GM23338 (cell line): Measurements from ENCODE around the gene KAZN. TPM values are rescaled to one million over a fixed set of nuclear protein-coding genes. Genes with fewer than 3 reads are reported as not detected.

Source experiments
- ATAC-seq: fragments of 200-7000 bp; cut with Tn5 transposase; 3 replicates; pipeline ENCODE4 v1.9.1; 2020
- DNase-seq: peaks from one replicate; pipeline ENCODE4 v3.0.0-alpha.2; 2015; ENCODE audit warnings: low spot score
- H2AFZ ChIP-seq: fragments of 200-600 bp; sonication (generic); 2 replicates; pipeline ENCODE4 v1.8.0; 2016; ENCODE audit warnings: antibody characterized with exemption, mild to moderate bottlenecking, moderate library complexity
- H3F3A ChIP-seq: fragments of 200-600 bp; sonication (generic); replicated peaks from 2 replicates; pipeline ENCODE4 v1.8.0; 2017; ENCODE audit warnings: antibody characterized with exemption, mixed run types, low read depth
- H3K27ac ChIP-seq: fragments of 200-600 bp; sonication (generic); 2 replicates; pipeline ENCODE4 v1.6.1; 2016; ENCODE audit warnings: low read depth
- H3K27me3 ChIP-seq: fragments of 200-600 bp; sonication (generic); 2 replicates; pipeline ENCODE4 v1.8.0; 2016; ENCODE audit warnings: mild to moderate bottlenecking, mixed run types, moderate library complexity; ENCODE audit not compliant: insufficient read depth
- H3K36me3 ChIP-seq: fragments of 200-600 bp; sonication (generic); 2 replicates; pipeline ENCODE4 v1.8.0; 2016; ENCODE audit warnings: mild to moderate bottlenecking; ENCODE audit not compliant: insufficient read depth
- H3K4me1 ChIP-seq: fragments of 200-600 bp; sonication (generic); 2 replicates; pipeline ENCODE4 v1.8.0; 2016; ENCODE audit warnings: mild to moderate bottlenecking, moderate library complexity; ENCODE audit not compliant: insufficient read depth
- H3K4me2 ChIP-seq: fragments of 200-600 bp; sonication (generic); 2 replicates; pipeline ENCODE4 v1.7.1; 2017; ENCODE audit warnings: mixed run types
- H3K4me3 ChIP-seq: fragments of 200-600 bp; sonication (generic); 2 replicates; pipeline ENCODE4 v1.6.1; 2016; ENCODE audit warnings: mixed run types
- H3K79me2 ChIP-seq: fragments of 200-600 bp; sonication (generic); replicated peaks from 2 replicates; pipeline ENCODE4 v1.8.0; 2017; ENCODE audit warnings: mild to moderate bottlenecking; ENCODE audit not compliant: insufficient read depth
- H3K9me2 ChIP-seq: fragments of 200-600 bp; sonication (generic); 2 replicates; pipeline ENCODE4 v1.8.0; 2017; ENCODE audit not compliant: insufficient read depth
- H4K20me1 ChIP-seq: fragments of 200-600 bp; sonication (generic); replicated peaks from 2 replicates; pipeline ENCODE4 v1.8.0; 2017; ENCODE audit warnings: mild to moderate bottlenecking; ENCODE audit not compliant: insufficient read depth
- H3K27ac Mint-ChIP-seq: 2 replicates; pipeline ENCODE4 v1.8.0; 2020; ENCODE audit warnings: inconsistent platforms, mild to moderate bottlenecking, moderate library complexity, mixed read lengths
- H3K27me3 Mint-ChIP-seq: 3 replicates; pipeline ENCODE4 v1.8.0; 2022; ENCODE audit warnings: low read depth, mild to moderate bottlenecking, moderate library complexity, mixed read lengths, inconsistent platforms; ENCODE audit not compliant: insufficient read depth, poor library complexity
- H3K36me3 Mint-ChIP-seq: 3 replicates; pipeline ENCODE4 v1.8.0; 2021; ENCODE audit warnings: low read depth, mild to moderate bottlenecking, inconsistent platforms, moderate library complexity, mixed read lengths
- H3K4me1 Mint-ChIP-seq: 3 replicates; pipeline ENCODE4 v1.8.0; 2020; ENCODE audit warnings: mild to moderate bottlenecking, inconsistent platforms, mixed read lengths
- H3K4me3 Mint-ChIP-seq: 3 replicates; pipeline ENCODE4 v1.8.0; 2021; ENCODE audit warnings: moderate library complexity, mild to moderate bottlenecking, inconsistent platforms, mixed read lengths
- H3K9me3 Mint-ChIP-seq: 3 replicates; pipeline ENCODE4 v1.8.0; 2020; ENCODE audit warnings: moderate library complexity, mild to moderate bottlenecking, inconsistent platforms, mixed read lengths
- CREB1 ChIP-seq: fragments of 250-450 bp; sonication (Bioruptor Pico); IDR thresholded peaks from 2 replicates; pipeline ENCODE4 v1.5.0; 2020; ENCODE audit warnings: low read depth, mild to moderate bottlenecking, moderate library complexity
- EZH2 ChIP-seq: fragments of 200-600 bp; sonication (generic); IDR thresholded peaks from one replicate; pipeline ENCODE4 v1.8.0; 2017; ENCODE audit warnings: antibody characterized with exemption, mild to moderate bottlenecking, low read depth; ENCODE audit not compliant: unreplicated experiment
- EZH2phosphoT487 ChIP-seq: fragments of 200-600 bp; sonication (generic); IDR thresholded peaks from one replicate; pipeline ENCODE4 v1.8.1; 2018; ENCODE audit warnings: antibody characterized with exemption; ENCODE audit not compliant: unreplicated experiment
- JUNB ChIP-seq: IDR thresholded peaks from one replicate; pipeline ENCODE4 v1.6.1; 2016; ENCODE audit warnings: antibody characterized with exemption; ENCODE audit not compliant: unreplicated experiment
- NANOG ChIP-seq: IDR thresholded peaks from 2 replicates; pipeline ENCODE4 v1.6.1; 2016; ENCODE audit warnings: antibody characterized with exemption, borderline replicate concordance
- POLR2AphosphoS5 ChIP-seq: IDR thresholded peaks from 2 replicates; pipeline ENCODE4 v1.6.1; 2016; ENCODE audit warnings: antibody characterized with exemption, low read depth
- STAT1 ChIP-seq: IDR thresholded peaks from one replicate; pipeline ENCODE4 v1.6.1; 2016; ENCODE audit warnings: antibody characterized with exemption; ENCODE audit not compliant: unreplicated experiment
- ZNF114 ChIP-seq: fragments of 250-450 bp; sonication (Bioruptor Pico); IDR thresholded peaks from 2 replicates; pipeline ENCODE4 v1.5.0; 2020; ENCODE audit warnings: mild to moderate bottlenecking, moderate library complexity
- ZNF331 ChIP-seq: fragments of 250-450 bp; sonication (Bioruptor Pico); IDR thresholded peaks from 2 replicates; pipeline ENCODE4 v1.5.0; 2020; ENCODE audit warnings: low read depth, mild to moderate bottlenecking, moderate library complexity
- polyA plus RNA-seq: library from polyadenylated mRNA; unstranded; fragments of >200 nt; fragmentation: Nextera tagmentation; extraction: Ambion mirVana; gene quantifications from 2 replicates; pipeline ENCODE4 v1.2.1, GENCODE V29; 2016
- total RNA-seq: library from RNA; depleted of rRNA; stranded (reverse); fragments of >200 nt; shearing (Covaris generic); gene quantifications from 2 replicates; pipeline ENCODE4 v1.2.3, GENCODE V29; 2014
- TF ChIP-seq, protein P1 (sequence below): IDR thresholded peaks from one replicate; pipeline ENCODE4 v1.6.1; 2018; ENCODE audit warnings: antibody characterized with exemption; ENCODE audit not compliant: unreplicated experiment
- TF ChIP-seq, protein P2 (sequence below): fragments of 250-450 bp; sonication (Bioruptor Pico); IDR thresholded peaks from 2 replicates; pipeline ENCODE4 v1.5.0; 2020; ENCODE audit warnings: mild to moderate bottlenecking, moderate library complexity
- TF ChIP-seq, protein P3 (sequence below): IDR thresholded peaks from 2 replicates; pipeline ENCODE4 v1.6.1; 2016; ENCODE audit warnings: antibody characterized with exemption
- TF ChIP-seq, protein P4 (sequence below), 2 experiments: fragments of 200-600 bp in 1 of 2; sonication (generic) in 1 of 2; conservative IDR thresholded peaks; 2 replicates each; pipeline versions ENCODE4 v1.5.1 to v1.6.1; 2016 to 2017; ENCODE audit warnings: antibody characterized with exemption in 2 of 2, low read depth in 2 of 2, mild to moderate bottlenecking in 2 of 2, moderate library complexity in 1 of 2

KAZN gene
- total and polyA plus RNA-seq, 2 experiments from 2014 or later, result 9.9 to 15.0 TPM

DNA sequence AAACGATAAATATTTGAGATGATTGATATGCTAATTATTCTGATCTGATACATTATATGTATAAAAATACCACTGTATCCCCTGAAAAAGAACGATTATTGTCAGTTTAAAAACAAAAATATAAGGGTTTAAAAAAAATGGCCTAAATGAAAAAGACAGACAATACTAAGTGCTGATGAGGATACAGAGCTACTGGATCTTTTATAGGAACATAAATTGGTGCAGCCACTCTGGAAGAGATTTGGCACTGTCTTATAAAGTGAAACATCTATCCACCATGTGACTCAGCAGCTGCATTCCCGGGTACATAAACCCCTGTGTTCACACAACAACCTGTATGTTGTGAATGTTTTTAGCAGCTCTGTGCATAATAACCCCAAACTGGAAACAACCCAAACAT is 44.2 kb downstream of the KAZN start:
- DNase-seq, result no peak
- H3K79me2 ChIP-seq, result peaks cover 33% of the 10 kb centered on the region
- H3K4me3 ChIP-seq, result no peak overlapping the region
- H2AFZ ChIP-seq, result no peak overlapping the region
- Mint-ChIP-seq H3K36me3 (peaks cover 22% of the 10 kb centered on the region), H3K27ac (no peak overlapping the region), H3K4me1 (no peaks in the 10 kb centered on the region), H3K9me3 (peaks cover 22% of the 10 kb centered on the region), H3K4me3 (no peak overlapping the region), H3K27me3 (no peaks in the 10 kb centered on the region)
- TF ChIP-seq CREB1 (CRISPR knock-in tag) (no peak), NANOG (no peak), POLR2AphosphoS5 (no peak), ZNF331 (CRISPR knock-in tag) (no peak), STAT1 (no peak), EZH2 (no peak), EZH2phosphoT487 (no peak), ZNF114 (CRISPR knock-in tag) (no peak), JUNB (no peak)
- TF ChIP-seq, protein P1, sequence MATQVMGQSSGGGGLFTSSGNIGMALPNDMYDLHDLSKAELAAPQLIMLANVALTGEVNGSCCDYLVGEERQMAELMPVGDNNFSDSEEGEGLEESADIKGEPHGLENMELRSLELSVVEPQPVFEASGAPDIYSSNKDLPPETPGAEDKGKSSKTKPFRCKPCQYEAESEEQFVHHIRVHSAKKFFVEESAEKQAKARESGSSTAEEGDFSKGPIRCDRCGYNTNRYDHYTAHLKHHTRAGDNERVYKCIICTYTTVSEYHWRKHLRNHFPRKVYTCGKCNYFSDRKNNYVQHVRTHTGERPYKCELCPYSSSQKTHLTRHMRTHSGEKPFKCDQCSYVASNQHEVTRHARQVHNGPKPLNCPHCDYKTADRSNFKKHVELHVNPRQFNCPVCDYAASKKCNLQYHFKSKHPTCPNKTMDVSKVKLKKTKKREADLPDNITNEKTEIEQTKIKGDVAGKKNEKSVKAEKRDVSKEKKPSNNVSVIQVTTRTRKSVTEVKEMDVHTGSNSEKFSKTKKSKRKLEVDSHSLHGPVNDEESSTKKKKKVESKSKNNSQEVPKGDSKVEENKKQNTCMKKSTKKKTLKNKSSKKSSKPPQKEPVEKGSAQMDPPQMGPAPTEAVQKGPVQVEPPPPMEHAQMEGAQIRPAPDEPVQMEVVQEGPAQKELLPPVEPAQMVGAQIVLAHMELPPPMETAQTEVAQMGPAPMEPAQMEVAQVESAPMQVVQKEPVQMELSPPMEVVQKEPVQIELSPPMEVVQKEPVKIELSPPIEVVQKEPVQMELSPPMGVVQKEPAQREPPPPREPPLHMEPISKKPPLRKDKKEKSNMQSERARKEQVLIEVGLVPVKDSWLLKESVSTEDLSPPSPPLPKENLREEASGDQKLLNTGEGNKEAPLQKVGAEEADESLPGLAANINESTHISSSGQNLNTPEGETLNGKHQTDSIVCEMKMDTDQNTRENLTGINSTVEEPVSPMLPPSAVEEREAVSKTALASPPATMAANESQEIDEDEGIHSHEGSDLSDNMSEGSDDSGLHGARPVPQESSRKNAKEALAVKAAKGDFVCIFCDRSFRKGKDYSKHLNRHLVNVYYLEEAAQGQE, result no peak
- TF ChIP-seq, protein P2, sequence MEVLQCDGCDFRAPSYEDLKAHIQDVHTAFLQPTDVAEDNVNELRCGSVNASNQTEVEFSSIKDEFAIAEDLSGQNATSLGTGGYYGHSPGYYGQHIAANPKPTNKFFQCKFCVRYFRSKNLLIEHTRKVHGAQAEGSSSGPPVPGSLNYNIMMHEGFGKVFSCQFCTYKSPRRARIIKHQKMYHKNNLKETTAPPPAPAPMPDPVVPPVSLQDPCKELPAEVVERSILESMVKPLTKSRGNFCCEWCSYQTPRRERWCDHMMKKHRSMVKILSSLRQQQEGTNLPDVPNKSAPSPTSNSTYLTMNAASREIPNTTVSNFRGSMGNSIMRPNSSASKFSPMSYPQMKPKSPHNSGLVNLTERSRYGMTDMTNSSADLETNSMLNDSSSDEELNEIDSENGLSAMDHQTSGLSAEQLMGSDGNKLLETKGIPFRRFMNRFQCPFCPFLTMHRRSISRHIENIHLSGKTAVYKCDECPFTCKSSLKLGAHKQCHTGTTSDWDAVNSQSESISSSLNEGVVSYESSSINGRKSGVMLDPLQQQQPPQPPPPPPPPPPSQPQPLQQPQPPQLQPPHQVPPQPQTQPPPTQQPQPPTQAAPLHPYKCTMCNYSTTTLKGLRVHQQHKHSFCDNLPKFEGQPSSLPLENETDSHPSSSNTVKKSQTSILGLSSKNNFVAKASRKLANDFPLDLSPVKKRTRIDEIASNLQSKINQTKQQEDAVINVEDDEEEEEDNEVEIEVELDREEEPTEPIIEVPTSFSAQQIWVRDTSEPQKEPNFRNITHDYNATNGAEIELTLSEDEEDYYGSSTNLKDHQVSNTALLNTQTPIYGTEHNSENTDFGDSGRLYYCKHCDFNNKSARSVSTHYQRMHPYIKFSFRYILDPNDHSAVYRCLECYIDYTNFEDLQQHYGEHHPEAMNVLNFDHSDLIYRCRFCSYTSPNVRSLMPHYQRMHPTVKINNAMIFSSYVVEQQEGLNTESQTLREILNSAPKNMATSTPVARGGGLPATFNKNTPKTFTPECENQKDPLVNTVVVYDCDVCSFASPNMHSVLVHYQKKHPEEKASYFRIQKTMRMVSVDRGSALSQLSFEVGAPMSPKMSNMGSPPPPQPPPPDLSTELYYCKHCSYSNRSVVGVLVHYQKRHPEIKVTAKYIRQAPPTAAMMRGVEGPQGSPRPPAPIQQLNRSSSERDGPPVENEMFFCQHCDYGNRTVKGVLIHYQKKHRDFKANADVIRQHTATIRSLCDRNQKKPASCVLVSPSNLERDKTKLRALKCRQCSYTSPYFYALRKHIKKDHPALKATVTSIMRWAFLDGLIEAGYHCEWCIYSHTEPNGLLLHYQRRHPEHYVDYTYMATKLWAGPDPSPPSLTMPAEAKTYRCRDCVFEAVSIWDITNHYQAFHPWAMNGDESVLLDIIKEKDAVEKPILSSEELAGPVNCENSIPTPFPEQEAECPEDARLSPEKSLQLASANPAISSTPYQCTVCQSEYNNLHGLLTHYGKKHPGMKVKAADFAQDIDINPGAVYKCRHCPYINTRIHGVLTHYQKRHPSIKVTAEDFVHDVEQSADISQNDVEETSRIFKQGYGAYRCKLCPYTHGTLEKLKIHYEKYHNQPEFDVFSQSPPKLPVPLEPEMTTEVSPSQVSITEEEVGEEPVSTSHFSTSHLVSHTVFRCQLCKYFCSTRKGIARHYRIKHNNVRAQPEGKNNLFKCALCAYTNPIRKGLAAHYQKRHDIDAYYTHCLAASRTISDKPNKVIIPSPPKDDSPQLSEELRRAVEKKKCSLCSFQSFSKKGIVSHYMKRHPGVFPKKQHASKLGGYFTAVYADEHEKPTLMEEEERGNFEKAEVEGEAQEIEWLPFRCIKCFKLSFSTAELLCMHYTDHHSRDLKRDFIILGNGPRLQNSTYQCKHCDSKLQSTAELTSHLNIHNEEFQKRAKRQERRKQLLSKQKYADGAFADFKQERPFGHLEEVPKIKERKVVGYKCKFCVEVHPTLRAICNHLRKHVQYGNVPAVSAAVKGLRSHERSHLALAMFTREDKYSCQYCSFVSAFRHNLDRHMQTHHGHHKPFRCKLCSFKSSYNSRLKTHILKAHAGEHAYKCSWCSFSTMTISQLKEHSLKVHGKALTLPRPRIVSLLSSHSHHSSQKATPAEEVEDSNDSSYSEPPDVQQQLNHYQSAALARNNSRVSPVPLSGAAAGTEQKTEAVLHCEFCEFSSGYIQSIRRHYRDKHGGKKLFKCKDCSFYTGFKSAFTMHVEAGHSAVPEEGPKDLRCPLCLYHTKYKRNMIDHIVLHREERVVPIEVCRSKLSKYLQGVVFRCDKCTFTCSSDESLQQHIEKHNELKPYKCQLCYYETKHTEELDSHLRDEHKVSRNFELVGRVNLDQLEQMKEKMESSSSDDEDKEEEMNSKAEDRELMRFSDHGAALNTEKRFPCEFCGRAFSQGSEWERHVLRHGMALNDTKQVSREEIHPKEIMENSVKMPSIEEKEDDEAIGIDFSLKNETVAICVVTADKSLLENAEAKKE (CRISPR knock-in tag), result no peak
- TF ChIP-seq, protein P3, sequence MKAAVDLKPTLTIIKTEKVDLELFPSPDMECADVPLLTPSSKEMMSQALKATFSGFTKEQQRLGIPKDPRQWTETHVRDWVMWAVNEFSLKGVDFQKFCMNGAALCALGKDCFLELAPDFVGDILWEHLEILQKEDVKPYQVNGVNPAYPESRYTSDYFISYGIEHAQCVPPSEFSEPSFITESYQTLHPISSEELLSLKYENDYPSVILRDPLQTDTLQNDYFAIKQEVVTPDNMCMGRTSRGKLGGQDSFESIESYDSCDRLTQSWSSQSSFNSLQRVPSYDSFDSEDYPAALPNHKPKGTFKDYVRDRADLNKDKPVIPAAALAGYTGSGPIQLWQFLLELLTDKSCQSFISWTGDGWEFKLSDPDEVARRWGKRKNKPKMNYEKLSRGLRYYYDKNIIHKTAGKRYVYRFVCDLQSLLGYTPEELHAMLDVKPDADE, result no peak
- TF ChIP-seq, protein P4, sequence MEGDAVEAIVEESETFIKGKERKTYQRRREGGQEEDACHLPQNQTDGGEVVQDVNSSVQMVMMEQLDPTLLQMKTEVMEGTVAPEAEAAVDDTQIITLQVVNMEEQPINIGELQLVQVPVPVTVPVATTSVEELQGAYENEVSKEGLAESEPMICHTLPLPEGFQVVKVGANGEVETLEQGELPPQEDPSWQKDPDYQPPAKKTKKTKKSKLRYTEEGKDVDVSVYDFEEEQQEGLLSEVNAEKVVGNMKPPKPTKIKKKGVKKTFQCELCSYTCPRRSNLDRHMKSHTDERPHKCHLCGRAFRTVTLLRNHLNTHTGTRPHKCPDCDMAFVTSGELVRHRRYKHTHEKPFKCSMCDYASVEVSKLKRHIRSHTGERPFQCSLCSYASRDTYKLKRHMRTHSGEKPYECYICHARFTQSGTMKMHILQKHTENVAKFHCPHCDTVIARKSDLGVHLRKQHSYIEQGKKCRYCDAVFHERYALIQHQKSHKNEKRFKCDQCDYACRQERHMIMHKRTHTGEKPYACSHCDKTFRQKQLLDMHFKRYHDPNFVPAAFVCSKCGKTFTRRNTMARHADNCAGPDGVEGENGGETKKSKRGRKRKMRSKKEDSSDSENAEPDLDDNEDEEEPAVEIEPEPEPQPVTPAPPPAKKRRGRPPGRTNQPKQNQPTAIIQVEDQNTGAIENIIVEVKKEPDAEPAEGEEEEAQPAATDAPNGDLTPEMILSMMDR (conservative IDR thresholded peaks at IDR 0.05; ENCODE audit: low read depth in 2 of 2), result no peak
- H3K9me2 ChIP-seq, result no peaks in the 10 kb centered on the region
- H3K4me2 ChIP-seq, result no peak overlapping the region
- no peaks in the 10 kb centered on the region for H3K4me1 ChIP-seq
- H3F3A ChIP-seq, result no peaks in the 10 kb centered on the region
- no peaks in the 10 kb centered on the region for H3K27me3 ChIP-seq
- ATAC-seq, result no peak
- H3K36me3 ChIP-seq, result no peaks in the 10 kb centered on the region; the same call in 1 of the 2 replicates
- H3K27ac ChIP-seq, result no peak overlapping the region
- no peaks in the 10 kb centered on the region for H4K20me1 ChIP-seq
